ENCODE results near the gene HEBP2. TPM values are rescaled to one million over a fixed set of nuclear protein-coding genes. Genes with fewer than 3 reads are reported as not detected.

The HEBP2 gene
- total RNA-seq, 4 donors from 2014 or later = 119 to 797 (median 222) TPM

- TF ChIP-seq CTCF (IDR thresholded peaks at IDR 0.05; ENCODE audit: low read depth) = no peak
Observed at GRCh38 chr6:138419766-138420165, 15.7 kb downstream of the HEBP2 start.

GRCh38 chr6:138420356-138420755 is 16.3 kb downstream of the HEBP2 start:
- TF ChIP-seq CTCF (IDR thresholded peaks at IDR 0.05; ENCODE audit: low read depth) = no peak

- TF ChIP-seq CTCF (IDR thresholded peaks at IDR 0.05; ENCODE audit: low read depth) = no peak
Observed at GRCh38 chr6:138421089-138421488, 17.1 kb downstream of the HEBP2 start.

GRCh38 chr6:138421608-138422007 is 17.6 kb downstream of the HEBP2 start:
- no peak for TF ChIP-seq CTCF (IDR thresholded peaks at IDR 0.05; ENCODE audit: low read depth)

GRCh38 chr6:138422861-138423260 is 18.8 kb downstream of the HEBP2 start:
- TF ChIP-seq CTCF (IDR thresholded peaks at IDR 0.05; ENCODE audit: low read depth) = no peak

GRCh38 chr6:138424004-138424904 is 20.2 kb downstream of the HEBP2 start:
- TF ChIP-seq CTCF (IDR thresholded peaks at IDR 0.05; ENCODE audit: low read depth) = no peak

GRCh38 chr6:138426500-138427123 is 22.6 kb downstream of the HEBP2 start:
- TF ChIP-seq CTCF (IDR thresholded peaks at IDR 0.05; ENCODE audit: low read depth) = no peak

All from subcutaneous adipose tissue (tissue), 4 donors.